Activated CD4-positive, alpha-beta T cell treated with anti-CD3 and anti-CD28 coated beads for 48 hours (primary cell): ENCODE data around the gene HJURP.

Experiments used
- DNase-seq: peaks from one replicate; pipeline ENCODE4 v3.0.0-alpha.2; 2020

Gene HJURP

DNA sequence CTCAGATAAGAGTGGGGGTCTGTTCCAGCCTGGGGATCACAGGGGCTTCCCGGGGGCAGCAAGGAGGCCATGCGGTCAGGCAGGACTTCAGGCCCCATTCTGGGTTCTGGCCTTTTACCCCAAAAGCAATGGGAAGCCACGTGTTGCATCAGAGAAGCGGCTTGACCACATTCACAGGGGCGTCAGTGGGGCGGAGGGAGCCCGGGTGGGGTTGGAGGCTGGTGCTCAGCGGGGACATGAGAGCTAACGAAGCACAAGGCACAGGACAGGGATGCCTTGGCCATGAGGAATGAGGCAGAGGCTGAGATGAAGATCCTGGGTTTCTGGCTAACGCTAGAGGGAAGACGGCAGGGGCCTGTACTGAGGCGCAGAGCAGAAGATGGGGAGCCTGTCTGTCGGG lies 6.1 kb downstream of the HJURP start:
- no peak for DNase-seq

DNA sequence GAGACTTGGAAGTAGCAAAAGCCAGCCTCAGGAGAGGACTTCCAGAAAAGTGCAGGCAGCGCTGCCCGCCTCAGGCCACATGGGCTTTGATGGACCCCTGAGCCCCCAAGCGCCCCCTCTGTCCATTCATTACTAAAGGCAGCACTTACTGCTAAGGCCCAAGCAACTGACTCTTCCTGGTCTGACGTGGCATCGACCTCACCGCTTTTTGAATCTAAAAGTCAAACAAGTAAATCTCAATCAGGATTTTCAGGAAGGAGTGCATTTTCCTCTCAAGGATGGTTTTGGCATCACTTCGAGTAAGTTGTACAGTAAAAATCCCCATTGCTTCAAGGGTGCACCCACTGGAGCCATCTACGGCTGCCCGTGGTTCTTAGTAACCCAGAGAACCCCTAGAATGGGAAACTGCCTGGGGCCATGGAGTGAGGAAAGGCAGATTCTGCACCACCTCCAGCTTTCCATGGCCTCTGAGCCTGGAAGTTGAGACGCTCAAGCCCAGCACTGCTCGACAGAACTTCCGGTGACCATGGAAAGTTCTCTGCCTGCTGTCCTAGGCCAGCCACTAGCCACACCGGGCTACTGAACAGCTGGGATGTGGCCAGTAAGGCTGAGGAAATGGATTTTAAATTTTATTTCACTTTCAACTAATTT lies 7.0 kb downstream of the HJURP start:
- DNase-seq = no peak

DNA sequence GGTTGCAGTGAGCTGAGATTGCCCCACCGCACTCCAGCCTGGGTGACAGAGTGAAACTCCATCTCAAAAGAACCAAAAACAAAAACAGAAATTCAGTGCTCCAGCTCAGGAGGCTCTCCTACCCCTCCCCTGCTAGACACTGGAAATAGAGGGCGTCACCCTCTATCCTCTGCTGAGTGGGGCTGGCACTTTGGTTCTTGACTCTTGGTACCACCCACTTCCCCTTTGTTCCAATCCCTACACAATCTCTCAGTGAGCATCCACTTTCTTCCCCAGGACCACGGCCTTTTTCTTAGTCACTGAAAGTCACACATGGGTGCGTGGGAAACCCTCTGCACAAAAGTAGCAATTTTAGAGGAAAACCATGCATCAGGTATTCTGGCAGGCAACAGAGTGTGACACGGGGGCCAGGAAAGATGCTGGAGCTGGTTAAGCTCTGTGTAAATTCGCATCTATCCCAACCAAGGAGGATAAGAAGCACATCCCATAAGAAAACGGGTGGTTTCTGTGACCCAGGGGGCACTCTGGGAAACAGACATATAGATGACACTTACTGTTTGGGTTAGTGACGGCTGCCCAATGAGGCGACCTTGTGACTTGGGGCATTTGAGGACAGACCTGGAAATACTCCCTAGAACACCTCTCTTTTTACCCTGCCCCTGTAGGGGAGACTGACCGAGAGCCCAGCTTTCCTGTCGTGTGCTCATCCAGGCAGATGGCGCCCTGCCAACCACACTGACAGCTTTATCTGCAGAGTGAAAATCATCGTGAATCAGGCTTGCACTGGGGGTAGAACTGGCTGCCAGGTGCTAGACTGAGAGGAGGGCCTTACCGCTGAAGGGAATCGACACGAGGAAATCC lies 7.7 kb downstream of the HJURP start:
- DNase-seq = no peak

DNA sequence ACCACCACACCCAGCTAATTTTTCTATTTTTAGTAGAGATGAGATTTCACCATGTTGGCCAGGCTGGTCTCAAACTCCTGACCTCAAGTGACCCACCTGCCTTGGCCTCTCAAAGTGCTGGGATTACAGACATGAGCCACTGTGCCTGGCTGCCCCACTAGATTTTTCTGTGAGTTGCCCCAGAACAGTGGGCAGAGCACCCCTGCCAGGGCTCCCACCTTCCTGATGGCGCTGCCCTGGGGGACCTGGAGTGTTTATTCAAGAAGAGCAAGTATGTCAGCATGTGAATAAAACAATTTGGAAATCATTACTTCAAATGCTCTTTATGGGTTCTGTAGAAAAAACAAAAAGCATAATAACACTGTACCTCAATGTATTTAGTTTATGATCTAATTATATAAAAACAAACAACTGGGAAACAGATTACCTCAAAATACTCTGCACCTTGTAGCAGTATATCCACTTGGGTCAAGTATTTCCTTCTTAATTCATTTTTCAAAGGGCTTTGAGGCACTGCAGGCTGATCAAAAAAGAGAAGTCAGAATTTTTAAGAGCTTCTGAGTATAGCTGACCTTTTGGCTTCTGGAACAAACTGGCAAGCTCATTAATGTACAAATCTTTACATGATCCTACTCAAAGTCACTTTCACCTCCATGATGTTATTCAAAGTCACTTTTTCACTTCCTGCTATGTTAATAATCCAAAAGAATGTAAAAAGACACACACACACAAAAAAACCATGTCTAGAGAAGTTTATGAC lies 8.9 kb downstream of the HJURP start:
- no peak for DNase-seq

DNA sequence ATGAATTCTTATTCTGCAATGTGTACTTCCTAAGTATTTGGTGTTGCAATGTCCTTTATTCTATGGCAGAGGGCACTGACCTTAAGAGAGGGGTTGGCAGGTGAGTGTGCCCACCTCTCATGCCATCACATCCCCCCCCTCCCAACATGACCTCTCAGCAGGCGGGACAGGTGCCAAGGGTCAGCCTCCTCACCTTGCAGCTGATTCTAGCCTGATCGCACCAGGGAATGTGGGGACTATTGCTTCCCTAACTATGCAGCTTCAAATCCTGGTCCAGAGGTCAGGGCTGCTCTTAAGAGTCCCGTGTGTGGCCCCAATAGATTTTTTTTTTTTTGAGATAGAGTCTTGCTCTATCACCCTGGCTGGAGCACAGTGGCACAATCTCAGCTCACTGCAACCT lies 9.5 kb downstream of the HJURP start:
- DNase-seq = no peak

DNA sequence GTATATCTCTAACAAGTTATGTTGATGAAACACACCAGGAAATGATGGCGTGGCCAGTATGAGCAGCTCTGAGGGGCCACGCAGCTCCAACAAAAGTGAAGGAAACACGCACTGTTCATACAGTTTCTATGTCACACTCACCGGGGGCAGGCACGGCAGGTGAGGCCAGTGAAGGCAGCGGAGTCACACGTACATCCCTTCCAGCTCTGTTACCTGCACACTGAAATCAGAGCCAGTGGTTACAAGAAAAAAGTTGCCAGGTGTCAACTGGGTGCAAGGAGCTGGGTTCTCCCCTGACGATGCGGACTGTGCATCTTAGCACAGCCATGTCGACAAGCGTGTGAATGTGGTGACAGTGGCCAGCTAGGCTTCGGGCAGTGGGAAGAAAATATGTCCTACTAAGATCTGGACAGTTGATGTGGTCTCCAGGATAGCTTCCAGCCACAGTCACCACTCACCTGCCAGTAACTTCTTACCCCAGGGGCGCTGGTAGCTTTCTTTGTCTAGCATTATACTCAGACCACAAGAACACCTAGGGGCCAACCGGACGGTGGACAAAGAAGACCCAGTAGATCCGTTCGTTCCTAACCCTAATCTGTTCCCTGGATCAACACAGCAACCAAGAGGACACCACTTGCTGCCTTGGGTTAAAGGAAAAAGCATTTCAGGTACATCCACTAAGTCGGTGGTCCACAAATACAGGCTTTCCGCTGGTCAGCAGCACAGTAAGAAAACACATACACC lies 10.1 kb downstream of the HJURP start:
- no peak for DNase-seq

DNA sequence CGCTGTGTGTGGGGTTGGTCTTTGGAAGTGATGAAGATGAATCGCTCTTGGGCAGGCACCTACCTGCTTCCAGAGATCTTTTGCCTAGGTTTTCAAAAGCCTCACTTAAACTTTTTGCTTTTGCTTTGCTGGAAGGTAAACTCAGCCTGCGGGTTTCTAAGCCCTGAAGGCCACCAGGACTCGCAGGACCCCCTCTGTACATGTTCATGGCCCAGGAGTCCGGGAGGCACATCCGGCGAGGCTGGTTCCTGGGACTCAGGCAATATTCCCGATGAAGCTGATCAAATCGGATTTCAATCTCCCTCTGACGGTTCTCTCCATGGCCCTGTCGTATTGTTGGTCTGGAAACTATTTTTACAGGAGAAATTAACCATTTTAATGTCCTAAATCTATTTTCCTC lies 13.2 kb downstream of the HJURP start:
- DNase-seq = no peak

DNA sequence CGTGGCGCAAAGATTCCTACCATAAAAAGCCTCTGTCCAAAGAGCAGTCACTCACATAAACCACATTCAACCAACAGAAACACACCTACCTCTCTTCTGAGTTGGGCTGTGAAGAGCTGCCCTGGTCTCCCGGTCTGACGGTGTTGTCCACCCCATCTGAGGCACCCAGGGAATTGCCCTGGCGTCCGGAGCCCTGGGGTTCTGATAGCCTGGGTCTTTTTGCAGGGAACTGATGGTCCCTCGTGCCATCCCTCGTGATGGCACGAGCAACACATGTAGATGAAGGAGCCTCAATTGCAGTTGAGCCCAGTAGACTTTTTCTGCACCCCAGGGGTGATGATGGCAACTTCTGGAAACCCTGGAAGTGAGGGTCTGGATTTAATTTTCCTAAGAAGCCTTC lies 13.8 kb downstream of the HJURP start:
- no peak for DNase-seq

DNA sequence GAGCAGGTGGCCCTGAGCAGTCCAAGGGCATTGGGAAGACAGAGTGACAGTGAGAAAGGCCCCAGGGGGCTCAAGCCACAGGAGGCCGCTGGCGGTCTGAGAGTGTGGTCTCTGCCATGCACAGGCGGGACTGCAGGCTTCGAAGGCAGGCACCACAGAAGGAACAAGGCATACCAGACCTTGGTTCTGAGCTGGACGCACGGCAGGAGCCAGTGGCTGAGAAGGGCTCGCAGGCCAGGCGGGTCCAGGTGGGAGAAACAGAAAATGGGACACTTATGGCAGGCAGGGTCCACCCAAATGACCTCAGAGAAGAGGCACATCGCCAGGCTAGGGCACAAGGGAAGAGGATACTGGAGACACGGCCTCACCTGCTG lies 14.9 kb downstream of the HJURP start:
- DNase-seq = no peak

DNA sequence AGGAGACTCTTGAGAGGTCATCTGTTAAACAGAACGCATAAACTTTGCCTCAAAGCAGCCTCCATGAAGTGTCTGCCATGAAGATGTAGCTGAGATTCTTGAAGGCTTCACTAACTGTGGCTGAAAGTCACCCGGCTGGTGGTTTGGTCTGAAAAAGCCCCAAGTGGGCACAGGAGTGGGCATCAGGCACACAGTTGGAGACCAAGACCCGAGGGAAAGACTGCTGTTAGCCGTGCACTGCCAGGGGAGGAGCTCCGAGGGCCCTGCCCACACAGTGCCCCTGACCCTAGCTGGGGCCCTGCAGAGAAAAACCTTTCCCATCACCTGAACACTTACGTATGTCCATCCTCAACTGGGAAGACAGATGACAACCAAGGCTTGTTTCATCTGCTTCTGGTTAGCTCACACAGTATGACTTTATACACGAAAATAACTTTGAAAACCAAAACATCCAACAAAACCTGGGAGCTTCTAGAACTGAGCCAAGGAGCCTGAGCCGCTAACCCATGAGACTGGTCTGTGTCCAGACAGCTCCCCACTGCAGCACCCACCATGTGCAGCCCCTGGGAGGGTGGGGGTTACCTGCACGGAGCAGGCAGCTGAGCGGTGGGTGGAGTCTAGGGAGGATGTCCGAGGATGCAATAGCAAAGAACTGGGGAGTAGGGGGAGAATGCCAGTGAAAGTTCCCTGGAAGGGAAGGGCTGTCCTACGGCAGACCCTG lies 15.4 kb downstream of the HJURP start:
- no peak for DNase-seq

DNA sequence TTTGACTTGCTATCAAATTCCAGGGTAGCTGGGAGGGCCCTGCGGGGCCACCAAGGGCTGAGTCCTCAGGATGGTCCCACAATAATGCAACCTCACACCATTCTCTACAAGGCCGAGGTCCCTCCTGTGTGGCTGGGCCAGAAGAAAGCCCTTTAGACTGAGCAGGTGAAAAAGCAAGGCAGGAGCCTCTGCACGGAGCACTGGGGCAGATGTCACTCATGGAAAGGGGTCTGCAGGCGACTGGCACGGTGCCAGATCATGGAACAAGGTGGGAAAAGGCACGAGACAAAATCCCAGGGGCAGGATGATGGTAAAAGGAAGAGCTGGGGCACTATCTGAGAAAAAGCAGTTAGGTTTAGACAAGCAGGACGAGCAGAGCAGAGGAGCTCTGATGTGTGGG lies 16.1 kb downstream of the HJURP start:
- no peak for DNase-seq

DNA sequence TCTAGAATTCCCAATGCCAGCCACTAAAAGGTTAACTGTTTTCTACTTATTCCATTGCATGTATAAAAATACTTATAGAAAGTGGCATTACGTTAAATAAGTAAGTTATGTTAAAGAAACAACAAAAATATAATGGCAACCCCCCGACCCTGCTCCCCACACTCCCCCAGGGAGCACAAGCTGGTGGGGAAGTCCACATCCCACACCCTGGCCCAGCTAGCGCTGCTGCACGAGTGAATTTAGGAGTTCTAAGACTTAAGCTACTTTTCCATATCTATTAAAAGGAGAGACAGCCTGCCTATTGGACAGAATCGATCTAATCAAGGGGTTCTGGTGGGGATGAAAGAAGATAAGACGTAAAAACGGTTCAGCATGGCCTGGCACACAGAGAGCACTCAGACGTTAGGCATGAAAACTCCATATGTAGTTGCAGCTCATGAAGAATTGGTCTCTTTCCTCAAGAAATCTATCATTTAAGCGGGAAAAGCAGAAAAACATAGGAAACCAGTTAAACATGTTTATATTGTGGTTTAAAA lies 16.6 kb downstream of the HJURP start:
- DNase-seq = no peak

DNA sequence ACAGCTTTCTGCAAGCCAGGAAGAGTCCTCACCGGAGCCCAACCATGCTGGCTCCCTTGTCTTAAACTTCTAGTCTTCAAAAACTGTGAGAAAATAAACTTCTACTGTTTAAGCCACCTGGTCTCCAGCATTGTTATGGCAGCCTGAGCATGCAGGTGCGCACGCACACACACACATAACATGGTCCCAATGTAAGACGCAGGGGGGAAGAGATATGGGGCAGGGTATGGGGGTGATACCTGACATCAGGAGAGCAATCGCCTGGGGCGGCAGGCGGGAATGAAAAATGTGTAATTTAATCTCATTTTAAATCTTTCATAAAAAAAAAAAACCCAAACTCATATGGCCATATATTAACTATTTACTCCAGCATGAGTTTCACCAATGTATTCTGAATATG lies 18.0 kb downstream of the HJURP start:
- no peak for DNase-seq

DNA sequence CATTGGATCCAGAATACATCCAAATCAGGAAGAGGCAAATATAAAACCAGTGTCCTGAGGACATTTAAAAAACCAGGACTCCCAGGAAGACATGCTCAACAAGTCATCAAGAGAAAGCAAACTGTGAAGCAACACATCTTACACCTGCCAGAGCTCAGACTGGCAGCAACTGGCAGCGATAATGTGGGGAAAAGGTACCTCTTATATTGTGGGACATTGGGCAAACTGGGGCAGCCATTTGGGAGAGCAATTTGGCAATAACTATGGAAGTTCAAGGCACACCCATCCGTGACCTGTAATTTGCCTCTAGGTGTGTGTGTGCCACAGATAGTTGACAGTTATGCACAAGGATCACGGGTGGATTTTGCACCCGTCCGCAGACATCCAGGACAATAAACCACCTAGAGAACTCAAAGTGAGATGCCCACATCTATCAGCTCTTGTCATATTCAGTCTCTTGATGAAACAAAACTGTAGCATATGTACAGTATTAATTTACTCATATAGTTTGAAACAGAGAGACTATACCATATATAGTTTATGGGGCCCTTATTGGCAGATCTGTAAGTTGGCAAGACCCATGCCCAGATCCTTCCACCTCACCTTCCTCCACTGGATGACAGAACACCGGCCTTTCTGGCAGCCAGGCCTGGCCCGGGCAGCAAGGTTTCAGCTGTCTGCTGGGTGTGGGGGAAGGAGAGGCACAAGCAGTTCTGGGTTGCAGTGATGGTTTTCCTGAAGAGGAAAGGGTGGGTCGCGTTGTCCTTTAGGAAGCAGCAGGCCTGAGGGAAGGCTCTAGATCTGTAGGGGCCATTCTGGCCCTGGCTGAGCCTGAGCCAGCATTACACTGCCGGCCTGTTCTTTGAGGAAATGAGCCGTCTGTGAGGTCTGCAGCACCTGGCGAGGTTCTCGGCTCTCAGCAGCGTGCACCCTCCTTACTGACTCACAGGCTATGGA lies 18.8 kb downstream of the HJURP start:
- no peak for DNase-seq

DNA sequence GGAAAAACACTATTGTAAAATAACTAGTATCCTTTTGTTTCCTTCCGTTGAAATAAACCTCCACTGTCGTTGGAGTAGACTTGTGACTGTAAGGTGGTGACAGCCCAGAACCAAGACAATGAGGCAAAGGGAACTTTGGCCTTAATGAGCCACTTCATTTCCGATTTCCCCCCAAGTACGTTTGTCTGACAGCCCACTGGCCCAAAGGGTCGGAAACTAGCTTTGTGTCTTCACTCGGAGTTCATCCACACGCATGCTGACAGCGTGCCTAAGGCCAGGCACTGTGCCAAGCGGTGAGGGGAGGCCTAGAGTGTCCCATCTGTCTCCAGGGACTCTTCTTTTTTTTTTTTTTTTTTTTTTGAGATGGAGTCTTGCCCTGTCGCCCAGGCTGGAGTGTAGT lies 21.0 kb downstream of the HJURP start:
- DNase-seq = no peak

DNA sequence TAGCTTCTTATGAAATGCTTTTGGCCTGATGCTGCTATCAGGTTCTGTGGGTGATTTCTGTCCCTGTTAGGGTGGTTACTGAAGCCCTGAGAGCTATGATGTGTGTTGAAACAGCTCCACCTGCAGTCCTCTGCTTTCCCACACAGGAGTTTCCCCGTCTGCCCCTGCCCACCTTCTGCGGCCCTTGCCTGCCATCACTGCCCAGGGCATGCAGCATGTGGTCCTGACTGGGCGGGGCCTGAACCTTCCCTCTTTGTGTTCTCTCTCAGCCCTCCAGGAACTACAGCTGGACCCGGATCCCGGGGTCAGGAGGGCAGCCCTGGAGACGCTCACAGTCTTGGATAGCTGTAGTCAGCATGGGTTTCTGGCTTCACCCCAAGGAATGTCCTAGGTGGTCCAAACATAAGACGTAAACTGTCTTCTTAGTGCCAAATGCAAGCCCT lies 21.4 kb downstream of the HJURP start:
- DNase-seq = no peak

DNA sequence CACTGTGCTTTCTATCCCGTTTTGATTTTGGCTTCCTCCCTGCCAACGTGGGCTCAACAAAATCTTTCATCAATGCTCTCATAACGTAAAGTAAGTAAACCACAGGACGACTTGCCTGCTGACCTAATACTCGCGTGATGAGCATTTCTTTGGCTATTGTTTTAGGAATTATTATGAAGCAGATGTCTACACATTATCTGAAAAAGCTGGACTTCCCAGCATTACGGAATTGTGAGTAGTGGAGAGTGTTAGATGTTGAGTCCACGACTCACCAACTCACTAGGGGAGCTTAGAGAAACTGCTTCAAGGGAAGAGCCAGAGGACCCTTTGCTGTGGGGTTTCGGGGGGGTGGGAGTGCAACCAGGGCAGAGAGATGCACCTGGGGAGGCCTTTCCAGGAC lies 21.9 kb downstream of the HJURP start:
- DNase-seq = no peak

DNA sequence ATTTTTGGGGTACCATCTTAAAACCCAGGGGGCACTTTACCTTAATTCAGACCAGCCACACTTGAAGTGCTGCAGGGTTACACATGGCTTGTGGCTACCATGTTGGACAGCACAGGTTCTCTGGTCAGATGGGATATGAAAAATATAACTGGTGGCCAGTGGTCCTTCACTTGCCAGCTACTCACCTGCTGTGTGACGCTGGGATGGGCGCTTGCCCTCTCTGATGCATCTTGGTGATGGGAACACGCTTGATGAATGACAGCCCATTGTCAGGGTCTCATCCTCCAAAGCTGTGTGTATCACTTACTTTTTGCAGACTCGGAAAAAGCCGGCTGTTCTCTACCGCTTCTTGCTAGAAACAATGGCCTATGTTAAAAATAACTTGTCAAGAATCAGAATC lies 22.5 kb downstream of the HJURP start:
- DNase-seq = no peak

DNA sequence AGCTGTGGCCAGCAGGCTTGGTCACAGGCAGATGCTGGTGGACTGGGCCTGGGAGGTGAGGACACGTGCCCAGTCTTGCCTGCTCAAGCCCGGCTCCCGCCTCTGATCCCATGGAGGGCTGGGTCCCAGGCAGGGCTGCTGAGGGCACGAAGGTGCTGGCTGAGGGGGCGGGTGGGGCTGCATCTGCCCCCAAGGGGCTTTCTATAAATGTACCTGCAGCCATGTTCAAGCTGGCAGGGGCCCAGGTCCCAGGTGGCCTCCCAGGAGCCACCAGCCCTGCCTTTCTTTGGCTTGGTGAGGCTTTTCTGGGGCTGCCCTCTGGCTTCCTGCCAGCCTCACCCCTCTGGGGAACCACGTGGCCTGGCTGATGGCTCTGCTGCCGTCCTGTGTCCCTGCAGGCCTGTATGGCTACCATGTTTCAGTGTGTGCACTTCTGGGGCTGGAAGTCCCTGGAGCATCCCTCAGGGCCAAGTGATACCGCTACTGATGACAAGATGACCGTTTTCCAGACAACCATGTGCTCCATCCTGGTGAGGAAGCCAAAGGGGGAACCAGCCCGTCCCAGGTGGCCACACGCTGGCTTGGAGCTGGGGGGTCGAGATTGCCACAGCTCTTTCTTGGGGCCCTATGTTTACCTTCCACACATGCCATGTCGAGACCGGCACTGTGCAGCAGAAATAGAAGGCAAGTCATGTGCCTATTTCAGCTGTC lies 23.2 kb downstream of the HJURP start:
- no peak for DNase-seq

DNA sequence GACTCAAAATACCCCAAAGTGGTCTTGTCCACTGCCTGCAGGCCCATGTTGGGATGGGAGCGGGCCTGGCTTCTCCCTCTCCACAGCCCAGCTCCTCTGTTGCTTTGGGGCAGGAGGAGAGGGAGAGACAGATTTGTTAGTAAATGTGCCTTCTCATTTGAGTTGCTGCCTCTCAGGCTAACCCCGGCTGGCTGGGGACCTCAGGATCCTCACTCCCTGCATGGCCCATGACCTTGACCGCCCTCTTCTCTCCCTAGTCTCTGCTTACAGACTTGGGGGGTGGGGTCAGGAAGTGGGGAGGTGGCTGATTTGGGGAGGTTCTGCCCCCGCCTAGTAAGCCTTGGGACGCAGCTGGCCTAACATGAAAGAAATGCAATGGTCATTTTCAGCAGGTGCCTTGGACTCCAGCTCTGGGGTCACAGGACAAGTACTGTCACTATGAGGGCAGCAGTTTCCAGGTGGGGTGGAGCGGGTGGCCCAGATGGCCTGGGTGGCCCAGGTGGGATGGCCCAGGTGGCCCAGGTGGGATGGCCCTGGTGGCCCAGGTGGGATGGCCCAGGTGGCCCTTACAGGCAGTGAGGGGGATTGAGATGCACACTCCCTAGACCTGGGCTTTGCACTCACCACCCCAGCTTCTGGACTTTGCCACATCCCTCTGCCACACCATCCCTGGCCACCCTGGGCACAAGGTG lies 24.1 kb downstream of the HJURP start:
- no peak for DNase-seq
